Brain microvascular endothelial cell (primary cell): ENCODE measurements around the gene UNC119.
A peak's percentile ranks its signal among the peaks of the same experiment; 100 is the strongest.

Experiments used
- DNase-seq: peaks from one replicate; pipeline ENCODE4 v3.0.0-alpha.2; 2020
- H3K27ac ChIP-seq: fragments of 250-450 bp; sonication (Bioruptor Pico); 2 replicates; pipeline ENCODE4 v1.5.1; 2020; ENCODE audit warnings: mild to moderate bottlenecking, moderate library complexity
- H3K27me3 ChIP-seq: fragments of 250-450 bp; sonication (Bioruptor Pico); replicated peaks from 2 replicates; pipeline ENCODE4 v1.5.1; 2020; ENCODE audit warnings: mild to moderate bottlenecking
- H3K36me3 ChIP-seq: fragments of 250-450 bp; sonication (Bioruptor Pico); replicated peaks from 2 replicates; pipeline ENCODE4 v1.5.1; 2020; ENCODE audit warnings: mild to moderate bottlenecking
- H3K4me3 ChIP-seq: 2 replicates; pipeline ENCODE4 v1.5.1; 2011; ENCODE audit warnings: low read depth, mild to moderate bottlenecking, control low read depth, low read length, moderate library complexity
- in situ Hi-C: cut with HindIII; loops from 2 replicates; pipeline ENCODE4 v1.10.0; 2017; ENCODE audit warnings: low sequenced_read_pairs, low pct_ligation_motif_present
- TF ChIP-seq, protein P1 (sequence below): IDR thresholded peaks from 2 replicates; pipeline ENCODE4 v1.5.1; 2011; ENCODE audit warnings: low read depth, mild to moderate bottlenecking, moderate library complexity, low read length, control low read depth, inconsistent platforms; ENCODE audit errors: missing control alignments

The UNC119 gene

DNA sequence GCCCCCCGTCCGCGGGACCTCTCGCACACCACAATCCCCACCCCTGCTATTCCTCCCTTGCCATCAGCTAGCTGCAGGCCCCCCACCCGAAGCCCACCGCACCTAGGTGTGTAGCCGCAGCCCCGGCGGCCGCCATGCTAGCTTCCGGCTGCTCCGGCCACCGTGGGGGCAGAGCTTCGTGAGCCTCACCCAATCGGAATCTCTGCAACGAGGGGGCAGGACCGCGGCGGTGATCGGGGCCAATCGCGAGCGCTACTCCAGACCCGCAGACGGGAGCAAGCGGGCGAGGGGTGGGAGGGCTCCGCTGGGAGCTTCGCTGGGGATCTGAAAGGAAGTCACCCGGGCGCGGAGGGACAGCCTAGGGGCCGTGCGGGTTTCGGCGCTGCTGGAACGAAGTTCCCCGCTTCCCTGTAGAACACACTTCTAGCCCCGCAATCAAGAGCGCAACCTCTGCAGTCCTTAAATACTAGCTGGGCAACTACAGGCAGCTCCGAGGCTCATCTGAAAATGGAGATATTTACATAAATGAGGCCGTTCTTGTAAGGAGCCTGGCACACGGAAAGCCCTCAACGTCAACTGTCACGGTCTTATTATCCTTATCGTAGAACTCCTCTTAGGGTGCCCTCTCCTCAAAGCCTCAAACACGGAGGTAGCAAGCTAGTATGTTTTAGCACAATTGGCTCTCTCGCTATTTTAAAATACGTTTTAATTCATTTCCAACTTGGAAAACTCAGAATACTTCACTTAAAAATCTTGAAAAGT is 19.1 kb upstream of the UNC119 start, which contains the start of gene PIGS:
Gene PIGS, minus strand, starts transcription at position 164 of the 762 bp plus-strand sequence. Its CDS starts 28 bp downstream, at position 136.
- TF ChIP-seq, protein P1, sequence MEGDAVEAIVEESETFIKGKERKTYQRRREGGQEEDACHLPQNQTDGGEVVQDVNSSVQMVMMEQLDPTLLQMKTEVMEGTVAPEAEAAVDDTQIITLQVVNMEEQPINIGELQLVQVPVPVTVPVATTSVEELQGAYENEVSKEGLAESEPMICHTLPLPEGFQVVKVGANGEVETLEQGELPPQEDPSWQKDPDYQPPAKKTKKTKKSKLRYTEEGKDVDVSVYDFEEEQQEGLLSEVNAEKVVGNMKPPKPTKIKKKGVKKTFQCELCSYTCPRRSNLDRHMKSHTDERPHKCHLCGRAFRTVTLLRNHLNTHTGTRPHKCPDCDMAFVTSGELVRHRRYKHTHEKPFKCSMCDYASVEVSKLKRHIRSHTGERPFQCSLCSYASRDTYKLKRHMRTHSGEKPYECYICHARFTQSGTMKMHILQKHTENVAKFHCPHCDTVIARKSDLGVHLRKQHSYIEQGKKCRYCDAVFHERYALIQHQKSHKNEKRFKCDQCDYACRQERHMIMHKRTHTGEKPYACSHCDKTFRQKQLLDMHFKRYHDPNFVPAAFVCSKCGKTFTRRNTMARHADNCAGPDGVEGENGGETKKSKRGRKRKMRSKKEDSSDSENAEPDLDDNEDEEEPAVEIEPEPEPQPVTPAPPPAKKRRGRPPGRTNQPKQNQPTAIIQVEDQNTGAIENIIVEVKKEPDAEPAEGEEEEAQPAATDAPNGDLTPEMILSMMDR: no peak
- peaks cover 2% of the 10 kb centered on the region for H3K36me3 ChIP-seq
- H3K27ac ChIP-seq: no peak within 1 kb of the TSS
- in situ Hi-C loops: no loop called here
- peak; percentile 88 for DNase-seq
- no peaks in the 10 kb centered on the region for H3K27me3 ChIP-seq
- H3K4me3 ChIP-seq: peak within 1 kb of the TSS; percentile 96

DNA sequence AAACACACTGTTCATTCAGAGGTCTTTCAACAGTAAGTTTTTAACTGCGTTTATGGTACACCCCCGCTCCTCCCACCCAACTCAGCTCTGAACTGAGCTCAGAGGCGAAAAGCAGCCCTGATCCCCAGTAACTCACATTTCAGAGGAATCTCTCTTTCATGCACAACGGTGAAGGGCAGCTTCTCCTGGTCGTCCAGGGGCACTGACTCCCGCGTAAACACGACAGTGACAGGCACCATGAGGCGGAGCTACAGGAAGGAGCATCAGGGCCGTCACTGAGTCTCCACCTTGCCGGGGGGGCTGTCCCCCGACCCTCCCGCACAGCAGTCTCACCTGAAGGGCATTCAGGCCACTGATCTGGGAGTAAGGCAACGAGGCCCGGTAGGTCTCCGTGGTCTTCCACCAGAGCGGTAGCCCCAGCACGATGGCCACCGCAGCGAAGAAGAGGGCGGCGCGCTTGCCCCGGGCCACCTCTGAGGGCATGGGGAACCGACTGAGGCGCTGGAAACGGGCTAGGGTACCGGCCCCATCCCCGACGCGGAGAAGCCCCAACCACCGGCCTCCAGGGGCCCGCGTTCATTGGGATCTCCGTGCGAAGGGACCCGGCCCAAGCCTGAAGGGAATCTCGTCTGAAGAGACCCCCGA is 18.4 kb upstream of the UNC119 start:
- in situ Hi-C loops: no loop called here
- no peak for DNase-seq
- Histone ChIP-seq H3K27ac (no peak overlapping the region), H3K27me3 (no peaks in the 10 kb centered on the region), H3K36me3 (peaks cover 2% of the 10 kb centered on the region), H3K4me3 (peak overlapping the region; percentile 96)
- TF ChIP-seq, protein P1: no peak

DNA sequence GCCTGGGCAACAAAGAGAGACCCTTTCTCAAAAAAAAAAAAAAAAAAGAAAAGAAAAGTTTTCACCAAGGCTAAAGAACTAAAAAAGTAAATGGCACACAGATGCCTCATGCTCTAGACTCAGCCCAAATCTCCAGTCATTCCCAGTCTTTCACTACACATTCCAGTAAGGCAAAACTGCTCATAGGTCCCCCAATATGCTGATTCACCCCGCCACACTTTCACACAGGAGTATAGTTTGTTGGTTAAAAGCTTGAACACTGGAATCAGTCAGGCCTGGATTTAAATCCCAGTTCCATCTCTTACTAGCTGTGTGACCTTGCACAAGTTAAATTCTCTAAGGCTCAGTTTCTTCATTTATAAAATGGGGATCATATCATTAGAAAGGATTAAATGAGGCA is 17.0 kb upstream of the UNC119 start:
- TF ChIP-seq, protein P1: no peak
- Histone ChIP-seq H3K27ac (no peak overlapping the region), H3K27me3 (no peaks in the 10 kb centered on the region), H3K36me3 (peaks cover 1% of the 10 kb centered on the region), H3K4me3 (no peak overlapping the region)
- no peak for DNase-seq
- in situ Hi-C loops: no loop called here

DNA sequence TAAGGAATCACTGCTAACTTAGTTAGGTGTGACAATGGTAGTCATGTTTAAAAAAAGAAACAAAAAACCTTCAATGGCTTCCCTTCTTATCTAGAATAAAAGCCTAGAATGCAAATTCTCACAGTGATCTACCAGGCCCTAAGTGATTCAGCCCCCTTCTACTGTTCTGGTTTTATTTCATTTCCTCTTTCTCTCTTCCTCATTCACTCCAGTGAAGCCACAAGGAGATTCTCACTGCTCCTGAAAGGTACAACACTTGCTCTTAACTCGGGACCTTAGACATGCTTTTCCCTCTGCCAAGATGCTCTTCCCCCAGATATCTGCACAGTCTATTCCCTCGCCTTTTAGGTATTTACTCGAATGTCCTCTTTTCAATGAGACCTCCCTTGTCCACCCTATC is 15.2 kb upstream of the UNC119 start:
- in situ Hi-C loops: no loop called here
- DNase-seq: no peak
- Histone ChIP-seq H3K27ac (no peak overlapping the region), H3K4me3 (no peak overlapping the region), H3K36me3 (peaks cover 9% of the 10 kb centered on the region), H3K27me3 (no peaks in the 10 kb centered on the region)
- TF ChIP-seq, protein P1: no peak

DNA sequence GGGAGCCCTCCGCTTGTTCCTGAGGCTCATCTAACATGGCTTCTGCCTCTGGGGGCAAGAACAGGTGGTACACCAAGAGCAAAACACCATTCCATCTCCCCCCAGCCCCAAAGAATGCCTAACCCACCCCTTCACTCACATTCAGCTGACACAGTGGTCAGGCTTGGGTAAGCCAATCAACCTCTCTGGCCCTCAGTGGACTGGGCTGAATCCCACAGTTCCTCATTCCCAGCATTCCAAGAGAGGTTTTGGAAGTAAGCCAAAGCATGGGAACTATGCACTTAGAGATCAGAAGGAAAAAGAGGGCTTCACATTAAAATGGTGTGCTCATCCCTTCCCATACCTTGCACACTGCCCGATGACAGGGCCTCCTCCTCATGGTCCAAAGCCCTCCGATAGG is 11.1 kb upstream of the UNC119 start:
- DNase-seq: peak; percentile 36
- TF ChIP-seq, protein P1: no peak
- Histone ChIP-seq H3K36me3 (peaks cover 19% of the 10 kb centered on the region), H3K27ac (no peak overlapping the region), H3K27me3 (no peaks in the 10 kb centered on the region), H3K4me3 (no peak overlapping the region)
- in situ Hi-C loops: no loop called here
